GM19238 (cell line): ENCODE data around the gene ZDHHC24.
A peak's percentile ranks its signal among the peaks of the same experiment; 100 is the strongest.
"Not testable (repeated sequence)": the region's sequence is repeated elsewhere in the genome, so short reads cannot be mapped to it uniquely, and the experiment has no call there.

Experiments
- DNase-seq: peaks from one replicate; pipeline ENCODE4 v3.0.0; 2011; ENCODE audit warnings: low spot score; ENCODE audit not compliant: insufficient read length

Gene ZDHHC24

GRCh38 chr11:66545701-66546367 lies at the start of gene ZDHHC24:
Gene ZDHHC24, minus strand, starts transcription at chr11:66546048. Its CDS starts 45 bp downstream, at chr11:66546003.
- peak; percentile 95 for DNase-seq

- DNase-seq = no peak
These were observed 49.5 kb upstream of the ZDHHC24 start for GRCh38 chr11:66595245-66595904.

- DNase-seq = no peak
These were observed 47.8 kb upstream of the ZDHHC24 start for GRCh38 chr11:66593650-66594049.

- no peak for DNase-seq
These were observed 47.4 kb upstream of the ZDHHC24 start for GRCh38 chr11:66593303-66593635.

- DNase-seq = peak; percentile 100
These were observed 46.8 kb upstream of the ZDHHC24 start, which contains the start of the genes CCDC87 and CCS for GRCh38 chr11:66592457-66593302. Gene CCDC87, minus strand, starts transcription at chr11:66593063. Its CDS starts 48 bp downstream, at chr11:66593015. Gene CCS, plus strand, starts transcription at chr11:66593185. Its CDS starts 77 bp downstream, at chr11:66593262.

- no peak for DNase-seq
These were observed 45.3 kb upstream of the ZDHHC24 start for GRCh38 chr11:66591175-66591574.

- no peak for DNase-seq
These were observed 44.3 kb upstream of the ZDHHC24 start for GRCh38 chr11:66589996-66590675.

GRCh38 chr11:66589315-66589714 lies 43.5 kb upstream of the ZDHHC24 start:
- DNase-seq = not testable (repeated sequence)

- DNase-seq = no peak
These were observed 40.3 kb upstream of the ZDHHC24 start for GRCh38 chr11:66586136-66586535.

GRCh38 chr11:66585447-66585846 lies 39.6 kb upstream of the ZDHHC24 start:
- DNase-seq = not testable (repeated sequence)

GRCh38 chr11:66582565-66583147 lies 36.8 kb upstream of the ZDHHC24 start:
- DNase-seq = not testable (repeated sequence)

- DNase-seq = no peak
These were observed 35.4 kb upstream of the ZDHHC24 start for GRCh38 chr11:66581261-66581660.

- no peak for DNase-seq
These were observed 35.0 kb upstream of the ZDHHC24 start for GRCh38 chr11:66580803-66581202.

GRCh38 chr11:66579017-66579606 lies 33.3 kb upstream of the ZDHHC24 start:
- DNase-seq = peak; percentile 87

GRCh38 chr11:66570850-66571180 lies 25.0 kb upstream of the ZDHHC24 start:
- DNase-seq = no peak

- DNase-seq = no peak
These were observed 24.4 kb upstream of the ZDHHC24 start for GRCh38 chr11:66570079-66570849.

GRCh38 chr11:66569076-66569475 lies 23.2 kb upstream of the ZDHHC24 start:
- DNase-seq = no peak

- peak; percentile 78 for DNase-seq
These were observed 22.5 kb upstream of the ZDHHC24 start, which contains the start of gene CTSF for GRCh38 chr11:66568124-66568916. Gene CTSF, minus strand, starts transcription at chr11:66568606. Its CDS starts 120 bp downstream, at chr11:66568486.

GRCh38 chr11:66567787-66568123 lies 21.9 kb upstream of the ZDHHC24 start:
- DNase-seq = no peak
